Thoracic aorta (tissue), 2 donors: Measurements from ENCODE around the gene KIFAP3. TPM values are rescaled to one million over a fixed set of nuclear protein-coding genes. Genes with fewer than 3 reads are reported as not detected.
"Not testable (repeated sequence)": the region's sequence is repeated elsewhere in the genome, so short reads cannot be mapped to it uniquely, and the experiment has no call there.

Experiments used
- ATAC-seq: fragments of 150-250 bp; one replicate; pipeline ENCODE4 v1.8.0; 2017; ENCODE audit warnings: low read depth; ENCODE audit not compliant: insufficient number of reproducible peaks, low FRiP score
- DNase-seq: peaks from one replicate; pipeline ENCODE4 v3.0.0-alpha.2; 2020; ENCODE audit warnings: low spot score
- H3K27ac ChIP-seq, 2 donors: fragments of 200-600 bp; sonication (generic); 1 replicate in 1 of 2; 2 replicates in 1 of 2; pipeline ENCODE4 v1.5.1; 2016; ENCODE audit warnings: mild to moderate bottlenecking in 2 of 2, moderate library complexity in 2 of 2
- H3K27me3 ChIP-seq: fragments of 200-600 bp; sonication (generic); replicated peaks from 2 replicates; pipeline ENCODE4 v1.6.0; 2016; ENCODE audit warnings: mild to moderate bottlenecking; ENCODE audit not compliant: insufficient read depth
- H3K36me3 ChIP-seq: fragments of 200-600 bp; sonication (generic); one replicate; pipeline ENCODE4 v1.5.1; 2016
- H3K4me1 ChIP-seq, 2 donors: fragments of 200-600 bp; sonication (generic); 1 replicate in 1 of 2; 2 replicates in 1 of 2; pipeline versions ENCODE4 v1.5.1 to v1.6.0; 2016; ENCODE audit warnings: low read depth in 2 of 2, mild to moderate bottlenecking in 1 of 2; ENCODE audit not compliant: control insufficient read depth in 1 of 2
- H3K4me3 ChIP-seq: fragments of 200-600 bp; sonication (generic); 2 replicates; pipeline ENCODE4 v1.5.1; 2016; ENCODE audit warnings: mild to moderate bottlenecking
- H3K9me3 ChIP-seq: fragments of 200-600 bp; sonication (generic); 2 replicates; pipeline ENCODE4 v1.5.1; 2016
- CTCF ChIP-seq: fragments of 200-600 bp; sonication (generic); IDR thresholded peaks from one replicate; pipeline ENCODE4 v1.5.1; 2019; ENCODE audit warnings: antibody characterized with exemption
- total RNA-seq, 2 donors: library from RNA; depleted of rRNA; stranded (reverse); fragments of >200 nt; gene quantifications; one replicate each; pipeline versions ENCODE4 v1.1.0 to v1.2.3, GENCODE V29; 2016

The KIFAP3 gene
- total RNA-seq, 2 donors from 2014 or later = 23.6 to 43.8 TPM

DNA sequence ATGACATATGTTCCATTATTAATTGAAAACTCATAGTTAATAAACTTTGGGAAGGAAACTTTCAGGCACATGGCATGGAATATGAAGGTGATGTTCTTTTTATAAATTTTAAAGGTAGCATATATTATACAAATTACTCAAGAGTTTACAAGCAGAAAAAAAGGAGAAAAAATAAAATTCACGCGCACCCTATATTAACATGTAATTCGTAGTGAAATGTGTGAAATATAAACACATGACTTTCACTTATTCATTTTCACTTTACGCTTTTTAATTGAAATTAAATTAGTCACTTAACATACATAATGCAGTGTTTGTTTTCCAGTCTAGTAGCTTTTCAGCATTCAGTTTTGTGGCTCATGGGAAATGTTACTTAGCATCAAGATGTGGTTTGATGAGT lies 153.4 kb downstream of the KIFAP3 start:
- no peak for DNase-seq
- Histone ChIP-seq H3K4me3 (no peak overlapping the region), H3K4me1 (no peaks in the 10 kb centered on the region), H3K9me3 (no peaks in the 10 kb centered on the region), H3K36me3 (no peaks in the 10 kb centered on the region), H3K27me3 (no peaks in the 10 kb centered on the region), H3K27ac (no peak overlapping the region)
- TF ChIP-seq CTCF = no peak
- ATAC-seq = no peak

DNA sequence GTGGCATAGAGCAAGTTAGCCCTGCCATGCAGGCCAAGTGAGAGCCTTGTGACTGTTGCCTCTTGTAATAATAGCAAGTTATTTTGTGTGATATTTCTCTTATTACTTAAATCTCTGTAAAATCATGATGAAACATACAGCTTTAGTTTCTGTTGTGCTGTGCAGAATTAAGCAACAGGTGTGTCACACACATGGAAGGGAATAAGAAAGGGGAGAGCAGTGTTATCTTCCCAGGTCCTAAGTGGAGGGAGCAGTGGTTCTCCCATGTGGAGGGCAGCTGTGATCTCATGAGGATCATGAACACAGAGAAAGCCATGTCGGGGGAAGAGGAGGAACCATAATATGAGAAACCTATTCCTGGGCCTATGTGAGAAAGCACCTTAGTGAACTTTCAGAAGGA lies 155.6 kb downstream of the KIFAP3 start:
- no peak overlapping the region for H3K27ac ChIP-seq
- ATAC-seq = no peak
- no peak for TF ChIP-seq CTCF
- no peaks in the 10 kb centered on the region for H3K36me3 ChIP-seq
- no peaks in the 10 kb centered on the region for H3K27me3 ChIP-seq
- no peak for DNase-seq
- H3K4me1 ChIP-seq = no peaks in the 10 kb centered on the region
- H3K9me3 ChIP-seq = no peaks in the 10 kb centered on the region
- no peak overlapping the region for H3K4me3 ChIP-seq

DNA sequence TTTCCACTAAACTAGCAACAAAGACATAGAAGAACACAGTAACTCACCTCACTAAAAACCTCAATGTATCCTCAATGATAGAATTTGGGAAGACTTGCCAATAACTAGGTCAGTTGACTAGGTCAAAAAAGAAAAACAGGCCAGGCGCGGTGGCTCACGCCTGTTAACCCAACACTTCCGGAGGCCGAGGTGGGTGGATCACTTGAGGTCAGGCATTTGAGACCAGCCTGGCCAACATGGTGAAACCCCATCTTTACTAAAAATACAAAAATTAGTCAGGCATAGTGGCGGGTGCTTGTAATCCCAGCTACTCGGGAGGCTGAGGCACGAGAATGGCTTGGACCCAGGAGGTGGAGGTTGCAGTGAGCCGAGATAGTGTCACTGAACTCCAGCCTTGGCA lies 156.3 kb downstream of the KIFAP3 start:
- DNase-seq, H3K36me3 ChIP-seq, ATAC-seq: not testable (repeated sequence)

DNA sequence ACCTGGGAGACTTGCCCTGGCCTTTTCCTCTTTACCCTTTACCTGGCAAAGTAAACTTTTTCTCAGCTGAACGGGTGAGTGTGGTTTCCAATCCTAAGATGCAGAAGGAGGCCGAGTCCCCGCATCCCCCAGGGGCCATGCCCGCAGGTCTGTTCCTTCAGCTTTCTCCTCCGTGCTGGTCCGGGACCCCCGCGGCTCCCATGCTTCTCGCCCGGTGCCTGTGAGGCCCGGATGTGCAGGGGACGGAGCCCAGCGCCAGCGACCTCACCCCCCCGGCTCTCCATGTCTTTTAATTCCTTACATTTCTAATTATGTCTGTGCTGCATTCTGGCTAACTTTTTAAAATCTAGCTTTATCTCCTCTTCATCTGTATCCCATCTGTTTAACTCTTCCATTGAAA lies 159.3 kb downstream of the KIFAP3 start:
- Histone ChIP-seq H3K4me1 (no peaks in the 10 kb centered on the region), H3K27ac (no peak overlapping the region), H3K27me3 (no peaks in the 10 kb centered on the region), H3K4me3 (no peak overlapping the region), H3K9me3 (no peaks in the 10 kb centered on the region), H3K36me3 (no peaks in the 10 kb centered on the region)
- no peak for ATAC-seq
- DNase-seq = no peak
- no peak for TF ChIP-seq CTCF

More for the DNA sequence above, 156.3 kb downstream of the KIFAP3 start:
- not testable (repeated sequence) for H3K4me3 ChIP-seq, H3K27ac ChIP-seq, H3K9me3 ChIP-seq, H3K4me1 ChIP-seq, H3K27me3 ChIP-seq

DNA sequence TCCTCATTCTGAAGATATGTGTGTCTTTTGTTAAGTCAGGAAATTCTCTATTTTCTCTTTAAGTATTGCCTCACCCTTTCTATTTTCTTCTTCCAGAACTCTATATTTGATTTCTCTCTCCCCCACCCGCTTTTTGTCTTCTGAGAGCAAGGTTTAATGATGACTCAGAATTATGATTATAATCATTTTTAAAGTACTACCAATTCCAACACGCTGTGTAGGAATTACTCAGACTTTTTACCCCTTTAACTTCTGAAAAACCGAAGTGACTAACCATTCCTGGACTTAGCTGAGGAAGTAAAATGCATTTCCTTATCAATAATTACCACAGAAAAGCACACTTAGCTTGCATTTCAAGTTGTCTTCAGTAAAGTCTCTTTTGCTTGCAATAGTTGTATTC lies 160.0 kb downstream of the KIFAP3 start:
- Histone ChIP-seq H3K27me3 (no peaks in the 10 kb centered on the region), H3K4me1 (no peaks in the 10 kb centered on the region), H3K36me3 (no peaks in the 10 kb centered on the region), H3K9me3 (no peaks in the 10 kb centered on the region), H3K4me3 (no peak overlapping the region), H3K27ac (no peak overlapping the region)
- DNase-seq (no peak), ATAC-seq (no peak)
- no peak for TF ChIP-seq CTCF

- Histone ChIP-seq H3K9me3 (no peaks in the 10 kb centered on the region), H3K4me1 (no peaks in the 10 kb centered on the region), H3K27ac (no peak overlapping the region), H3K4me3 (no peak overlapping the region), H3K36me3 (no peaks in the 10 kb centered on the region), H3K27me3 (no peaks in the 10 kb centered on the region)
- no peak for TF ChIP-seq CTCF
- ATAC-seq (no peak), DNase-seq (no peak)
Observed at GRCh38 chr1:169909499-169909898, 165.0 kb downstream of the KIFAP3 start.
